ENCODE measurements around the gene DHX16.
"Not testable (repeated sequence)": the region's sequence is repeated elsewhere in the genome, so short reads cannot be mapped to it uniquely, and the experiment has no call there.

The DHX16 gene

GRCh38 chr6:30678964-30679726, 6.3 kb upstream of the DHX16 start:
- peak; percentile 1 for DNase-seq

- DNase-seq, result no peak
Measured at GRCh38 chr6:30676660-30677285, 4.0 kb upstream of the DHX16 start.

- no peak for DNase-seq
Measured at GRCh38 chr6:30670760-30671527, 1.9 kb downstream of the DHX16 start.

GRCh38 chr6:30666300-30666699, 6.5 kb downstream of the DHX16 start:
- not testable (repeated sequence) for DNase-seq

GRCh38 chr6:30664994-30665767, 7.6 kb downstream of the DHX16 start:
- no peak for DNase-seq

DNA sequence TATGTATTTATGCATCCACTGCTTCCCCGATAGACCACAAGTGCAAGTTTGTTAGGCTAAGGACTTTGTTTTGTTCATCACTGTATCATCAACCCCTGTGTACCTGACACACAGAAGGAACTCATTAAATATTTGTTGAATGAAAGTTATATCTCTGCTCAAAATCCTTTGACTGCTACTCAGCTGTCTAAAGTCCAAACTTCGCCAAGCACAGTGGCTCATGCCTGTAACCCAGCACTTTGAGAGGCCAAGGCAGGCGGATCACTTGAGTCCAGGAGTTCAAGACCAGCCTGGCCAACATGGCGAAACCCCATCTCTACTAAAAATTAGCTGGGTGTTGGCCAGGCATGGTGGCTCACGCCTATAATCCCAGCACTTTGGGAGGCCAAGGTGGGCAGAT, 14.9 kb downstream of the DHX16 start:
- DNase-seq, result not testable (repeated sequence)

DNA sequence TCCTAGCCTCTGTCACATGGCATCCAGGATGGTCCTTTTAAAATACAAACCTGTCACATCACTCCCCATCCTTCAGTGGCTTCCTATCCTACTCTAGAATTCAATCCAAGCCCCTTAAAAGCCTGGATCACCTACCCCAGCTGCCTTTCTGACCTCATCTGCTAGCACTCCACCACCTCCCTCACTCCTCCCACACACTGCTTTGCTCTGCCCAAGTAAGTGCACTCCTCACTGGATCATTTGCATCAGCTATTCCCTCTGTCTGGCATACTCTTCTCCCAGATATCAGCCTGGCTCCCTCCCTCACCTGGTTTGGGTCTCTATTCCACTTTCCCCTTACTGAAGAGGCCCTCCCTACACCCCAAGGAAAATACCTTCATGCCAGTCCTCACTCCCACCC, 15.4 kb downstream of the DHX16 start:
- no peak for DNase-seq

GRCh38 chr6:30656513-30656912, 16.3 kb downstream of the DHX16 start:
- DNase-seq, result no peak

DNA sequence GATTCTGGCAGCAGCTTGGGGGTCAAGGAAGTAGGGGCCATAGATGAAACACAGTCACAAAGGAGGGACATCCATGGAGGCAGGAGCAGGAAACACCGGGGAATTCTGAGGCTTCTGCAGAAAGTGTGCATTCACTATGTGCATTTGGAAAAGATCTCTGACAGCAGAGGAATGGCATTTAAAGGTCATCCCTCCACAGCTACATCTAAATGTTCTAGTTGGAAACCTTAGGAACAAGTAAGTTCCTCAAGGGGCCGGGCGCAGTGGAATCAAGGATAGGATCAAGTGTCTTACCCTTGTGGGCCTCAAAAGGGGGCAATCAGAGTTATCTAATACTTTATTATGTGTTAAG, 17.1 kb downstream of the DHX16 start:
- no peak for DNase-seq

DNA sequence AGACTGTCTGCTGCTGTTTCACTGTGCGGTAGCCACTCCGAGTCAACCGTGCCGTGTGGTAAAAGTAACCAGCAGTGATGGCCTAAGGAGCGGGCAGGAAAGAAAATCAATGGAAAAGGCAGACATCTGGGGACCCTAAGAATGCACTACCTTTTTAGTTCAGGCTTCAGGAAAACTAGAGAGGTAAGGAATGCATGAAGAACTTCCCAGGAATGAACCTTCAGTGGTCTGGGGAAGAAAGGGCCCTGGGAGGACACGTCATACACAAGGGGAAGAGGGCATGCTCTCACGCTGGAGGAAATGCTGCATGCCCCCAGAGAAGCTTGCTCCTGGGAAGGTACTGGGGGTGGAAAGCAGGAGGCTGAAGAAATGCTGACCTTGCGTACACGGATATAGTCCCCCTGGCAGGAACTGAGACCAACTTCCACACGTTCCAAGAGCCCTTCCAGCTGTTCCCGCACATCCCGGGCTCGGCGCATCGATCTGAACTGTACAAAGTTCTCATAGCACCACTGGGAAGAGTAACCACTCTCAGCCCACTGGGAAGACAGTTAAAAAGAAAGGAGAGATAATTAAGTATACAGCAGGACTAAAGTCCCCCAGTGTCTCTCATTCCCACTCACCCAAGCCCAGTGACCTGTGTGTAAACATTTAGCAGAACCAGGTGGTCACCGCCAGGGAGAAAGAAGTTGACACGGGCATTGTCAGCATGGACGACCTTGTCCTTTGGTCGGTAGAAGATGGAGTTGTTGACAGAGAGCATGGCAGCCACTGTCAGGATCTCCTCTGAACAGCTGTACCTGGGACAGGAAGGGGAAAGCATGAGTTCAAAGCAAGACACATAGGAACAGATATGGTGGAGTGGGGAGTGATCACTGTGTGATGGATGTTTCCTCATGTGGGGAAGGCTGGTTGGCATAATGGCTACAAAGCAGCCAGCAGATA, 17.7 kb downstream of the DHX16 start:
- no peak for DNase-seq

- DNase-seq, result no peak
Measured at GRCh38 chr6:30651143-30651542, 21.7 kb downstream of the DHX16 start.

GRCh38 chr6:30647242-30648116, 25.3 kb downstream of the DHX16 start:
- peak; percentile 55 for DNase-seq

GRCh38 chr6:30646450-30647241, 26.2 kb downstream of the DHX16 start, which contains the start of gene C6orf136:
Gene C6orf136, plus strand, starts transcription at chr6:30647133. Its CDS starts 99 bp downstream, at chr6:30647232.
- peak; percentile 76 for DNase-seq

GRCh38 chr6:30645989-30646388, 26.8 kb downstream of the DHX16 start:
- no peak for DNase-seq

DNA sequence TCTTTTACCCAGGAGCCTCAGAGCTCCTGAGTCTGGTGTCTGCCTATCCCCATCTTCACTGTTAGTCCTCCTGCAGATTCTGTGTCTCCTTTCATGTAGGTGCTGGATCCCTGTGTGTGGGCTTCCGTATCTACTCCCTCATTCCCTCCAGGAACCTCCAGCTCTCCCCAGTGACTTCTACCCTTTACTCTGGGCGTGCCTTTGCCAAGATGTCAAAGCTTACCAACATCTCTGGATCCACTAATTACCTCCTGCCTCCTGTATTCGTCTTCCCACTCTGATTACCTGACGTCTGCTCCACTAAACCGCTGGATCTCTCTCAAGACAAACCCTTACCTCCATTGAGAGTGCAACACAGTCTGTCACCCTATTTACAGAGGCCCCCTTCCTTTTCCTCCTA, 28.0 kb downstream of the DHX16 start:
- no peak for DNase-seq

DNA sequence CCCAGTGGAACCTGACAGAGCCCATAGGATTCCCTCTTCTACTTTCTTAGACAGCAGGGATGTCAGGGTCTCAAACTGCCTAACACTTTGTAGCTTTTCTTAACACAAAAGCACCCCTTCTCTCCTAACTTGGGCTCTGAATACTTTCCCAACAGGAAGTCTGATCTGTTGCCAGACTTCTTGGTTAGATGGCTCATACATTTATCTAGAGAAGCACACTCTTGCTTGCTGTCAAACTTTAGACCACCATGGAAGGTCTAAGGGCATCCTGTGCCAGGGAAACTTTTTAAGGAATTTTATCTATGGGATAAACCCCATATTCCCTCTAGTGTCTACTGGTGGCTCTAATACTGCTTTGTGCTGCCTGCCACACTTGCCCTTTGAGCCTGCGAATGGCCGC, 29.1 kb downstream of the DHX16 start:
- no peak for DNase-seq

DNA sequence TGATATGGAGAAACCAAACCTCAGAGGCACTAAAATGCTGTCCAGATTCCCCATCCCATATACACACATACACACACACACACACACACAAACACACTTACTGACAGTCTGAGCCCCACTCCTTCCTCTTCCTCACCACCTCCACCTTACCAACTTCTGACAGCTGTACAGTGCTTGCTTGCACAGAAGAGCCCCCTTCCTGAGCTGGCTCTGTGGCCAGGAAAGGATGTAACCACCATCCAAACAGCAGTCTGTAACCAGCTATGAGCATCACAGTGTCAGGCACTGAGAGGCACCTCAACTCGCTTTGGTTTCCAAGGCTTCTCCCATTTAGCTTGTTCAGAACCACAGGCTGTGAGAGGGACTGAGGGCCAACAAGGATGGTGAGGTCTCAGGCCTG, 31.8 kb downstream of the DHX16 start:
- DNase-seq, result no peak

DNA sequence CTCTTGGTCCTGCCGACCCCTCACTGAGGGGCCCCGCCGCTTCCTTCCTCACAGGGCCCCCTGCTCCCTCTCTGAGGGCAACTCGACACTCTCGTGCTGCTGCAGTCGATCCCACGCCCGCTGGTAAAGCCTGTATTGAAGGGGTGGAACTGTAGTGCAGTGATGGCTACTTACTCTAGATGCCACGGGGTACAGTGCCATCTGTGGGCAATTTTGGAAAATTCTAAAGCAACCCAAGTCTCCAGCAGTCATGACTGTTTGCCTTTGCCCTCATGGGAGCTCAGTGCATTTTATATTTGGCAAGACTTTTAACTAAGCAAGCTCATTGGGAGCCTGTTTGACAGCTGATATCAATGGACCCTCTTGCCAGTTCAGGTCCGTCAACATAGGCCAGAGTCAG, 32.3 kb downstream of the DHX16 start:
- no peak for DNase-seq

DNA sequence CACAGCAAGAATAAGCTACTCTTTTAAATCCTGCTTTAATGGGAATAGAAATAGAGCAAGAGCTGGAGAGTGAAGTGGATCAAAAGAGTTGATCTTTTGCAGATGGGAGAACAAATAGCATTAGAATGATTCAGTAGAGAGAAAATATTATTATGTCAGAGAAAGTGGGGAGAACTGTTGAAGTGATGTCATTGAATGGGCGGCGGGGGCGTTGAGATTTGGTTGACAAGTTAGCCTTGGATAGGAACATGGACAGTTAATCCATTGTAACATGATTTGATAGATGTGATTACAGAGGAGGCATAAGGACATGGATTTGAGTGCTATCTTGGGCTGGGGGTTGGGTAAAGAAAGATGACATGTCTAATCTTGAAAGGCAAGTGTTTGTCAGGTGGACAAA, 37.0 kb downstream of the DHX16 start:
- no peak for DNase-seq

Data from NCI-H2081 treated with DMSO at 0.1 percent for 48 hours (cell line).